HEK293T (cell line): Measurements from ENCODE around the gene GOLGA7B.

Source experiments
- ARNT ChIP-seq: fragments of 450-650 bp; IDR thresholded peaks from 2 replicates; pipeline ENCODE4 v1.6.1; 2017; ENCODE audit warnings: mild to moderate bottlenecking
- BHLHE40 ChIP-seq: fragments of 450-650 bp; IDR thresholded peaks from 2 replicates; pipeline ENCODE4 v1.6.1; 2016; ENCODE audit warnings: mild to moderate bottlenecking, moderate library complexity, borderline replicate concordance
- FOXA1 ChIP-seq: fragments of 450-650 bp; IDR thresholded peaks from 2 replicates; pipeline ENCODE4 v1.6.1; 2016; ENCODE audit warnings: mild to moderate bottlenecking
- FOXK2 ChIP-seq: fragments of 450-650 bp; IDR thresholded peaks from 2 replicates; pipeline ENCODE4 v1.6.1; 2016; ENCODE audit warnings: mild to moderate bottlenecking
- FOXM1 ChIP-seq: fragments of 450-650 bp; IDR thresholded peaks from 2 replicates; pipeline ENCODE4 v1.6.1; 2017; ENCODE audit warnings: mild to moderate bottlenecking, borderline replicate concordance
- SP1 ChIP-seq: fragments of 450-650 bp; IDR thresholded peaks from 2 replicates; pipeline ENCODE4 v1.6.1; 2017
- SUZ12 ChIP-seq: fragments of 450-650 bp; IDR thresholded peaks from 2 replicates; pipeline ENCODE4 v1.6.1; 2016; ENCODE audit warnings: mild to moderate bottlenecking
- TARDBP ChIP-seq: fragments of 450-650 bp; IDR thresholded peaks from 2 replicates; pipeline ENCODE4 v1.6.1; 2016

DNA sequence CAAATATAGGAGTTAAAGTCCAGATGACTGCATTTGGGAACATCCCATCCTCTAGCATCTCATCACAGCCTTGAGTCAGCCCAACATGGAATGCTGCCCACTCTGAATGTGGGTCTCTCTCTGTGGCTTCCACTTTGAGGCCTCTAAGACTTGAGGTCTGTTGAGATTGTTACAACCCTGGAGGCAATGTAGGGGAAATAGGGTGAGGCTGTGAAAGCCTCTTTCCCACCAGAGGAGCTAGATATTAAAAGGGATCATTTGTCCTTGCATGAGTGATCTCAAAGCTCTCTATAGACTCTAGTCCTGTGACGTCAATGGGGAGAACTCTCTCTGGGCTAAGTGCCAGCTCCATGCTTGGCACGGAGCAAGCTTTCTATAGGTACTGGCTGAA, 6.4 kb upstream of the GOLGA7B start:
- TF ChIP-seq SUZ12 (no peak), SP1 (no peak), FOXA1 (no peak), FOXK2 (no peak), BHLHE40 (no peak), FOXM1 (no peak), TARDBP (no peak), ARNT (no peak)
